ENCODE measurements around the gene CNTROB.

The CNTROB gene

DNA sequence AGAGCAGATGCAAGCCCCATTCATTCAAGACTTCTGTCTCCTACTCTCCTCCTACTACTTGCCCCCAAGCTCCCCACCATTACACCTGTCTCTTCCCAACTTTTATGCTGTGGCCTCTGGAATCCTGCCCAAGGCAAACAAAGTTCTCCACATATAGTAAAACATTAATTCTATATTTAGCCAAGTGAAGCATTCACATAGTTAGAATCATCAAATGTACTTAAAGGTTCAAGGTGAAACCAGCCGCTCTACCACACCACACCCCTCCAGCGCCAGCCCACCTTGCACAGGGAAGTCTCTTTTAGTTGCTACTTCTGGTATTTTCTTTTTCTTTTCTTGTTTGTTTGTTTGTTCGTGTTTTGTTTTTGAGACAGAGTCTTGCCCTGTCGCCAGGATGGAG is 45.0 kb downstream of the CNTROB start:
- no peak for DNase-seq (ENCODE audit: extremely low spot score)
- POLR2A ChIA-PET, result interaction anchor here (0.6 kb wide), 1 partner anchor 16 kb away, joined by 3 read pairs; no protein-coding TSS in a partner anchor
- TF ChIP-seq LEF1 (IDR thresholded peaks at IDR 0.05; ENCODE audit: borderline replicate concordance) (no peak), BHLHE40 (IDR thresholded peaks at IDR 0.05; ENCODE audit: borderline replicate concordance) (no peak), TARDBP (IDR thresholded peaks at IDR 0.05) (no peak)
- TF ChIP-seq, protein P1, sequence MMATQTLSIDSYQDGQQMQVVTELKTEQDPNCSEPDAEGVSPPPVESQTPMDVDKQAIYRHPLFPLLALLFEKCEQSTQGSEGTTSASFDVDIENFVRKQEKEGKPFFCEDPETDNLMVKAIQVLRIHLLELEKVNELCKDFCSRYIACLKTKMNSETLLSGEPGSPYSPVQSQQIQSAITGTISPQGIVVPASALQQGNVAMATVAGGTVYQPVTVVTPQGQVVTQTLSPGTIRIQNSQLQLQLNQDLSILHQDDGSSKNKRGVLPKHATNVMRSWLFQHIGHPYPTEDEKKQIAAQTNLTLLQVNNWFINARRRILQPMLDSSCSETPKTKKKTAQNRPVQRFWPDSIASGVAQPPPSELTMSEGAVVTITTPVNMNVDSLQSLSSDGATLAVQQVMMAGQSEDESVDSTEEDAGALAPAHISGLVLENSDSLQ (IDR thresholded peaks at IDR 0.05), result no peak
- CTCF ChIA-PET, result no interaction called here

DNA sequence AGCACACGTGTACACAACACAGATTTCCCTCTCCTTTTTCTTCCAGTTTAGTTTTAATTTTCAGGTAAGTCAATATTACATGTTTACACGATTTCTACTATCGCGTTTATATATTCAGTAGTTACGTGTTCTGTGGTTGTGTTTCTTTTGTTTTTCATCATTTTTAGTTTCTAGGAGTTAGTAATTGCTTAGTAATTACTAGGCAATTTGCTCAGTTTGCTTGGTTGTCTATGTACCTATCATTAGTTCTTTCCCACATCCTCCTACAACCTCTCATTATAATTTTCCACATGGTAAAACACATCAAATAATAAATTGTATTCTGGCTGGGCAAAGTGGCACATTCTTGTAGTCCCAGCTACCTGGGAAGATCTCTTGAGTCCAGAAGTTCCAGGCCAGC is 45.8 kb downstream of the CNTROB start:
- no peak for DNase-seq (ENCODE audit: extremely low spot score)
- no peak for TF ChIP-seq NFRKB (IDR thresholded peaks at IDR 0.05)
- TF ChIP-seq ZNF384 (IDR thresholded peaks at IDR 0.05), result no peak
- TF ChIP-seq SP1 (IDR thresholded peaks at IDR 0.05), result no peak
- TF ChIP-seq TARDBP (IDR thresholded peaks at IDR 0.05), result no peak
- no peak for TF ChIP-seq ELF4 (IDR thresholded peaks at IDR 0.05)
- no peak for TF ChIP-seq FOXM1 (IDR thresholded peaks at IDR 0.05; ENCODE audit: borderline replicate concordance)
- TF ChIP-seq LEF1 (IDR thresholded peaks at IDR 0.05; ENCODE audit: borderline replicate concordance), result no peak
- TF ChIP-seq, protein P1 (IDR thresholded peaks at IDR 0.05), result no peak
- no peak for TF ChIP-seq L3MBTL2 (conservative IDR thresholded peaks at IDR 0.05)
- no peak for TF ChIP-seq HDGF (IDR thresholded peaks at IDR 0.05; ENCODE audit: borderline replicate concordance)
- TF ChIP-seq ARNT (IDR thresholded peaks at IDR 0.05), result no peak
- TF ChIP-seq SUZ12 (IDR thresholded peaks at IDR 0.05), result no peak
- ChIA-PET CTCF (no interaction called here), POLR2A (no interaction called here)

DNA sequence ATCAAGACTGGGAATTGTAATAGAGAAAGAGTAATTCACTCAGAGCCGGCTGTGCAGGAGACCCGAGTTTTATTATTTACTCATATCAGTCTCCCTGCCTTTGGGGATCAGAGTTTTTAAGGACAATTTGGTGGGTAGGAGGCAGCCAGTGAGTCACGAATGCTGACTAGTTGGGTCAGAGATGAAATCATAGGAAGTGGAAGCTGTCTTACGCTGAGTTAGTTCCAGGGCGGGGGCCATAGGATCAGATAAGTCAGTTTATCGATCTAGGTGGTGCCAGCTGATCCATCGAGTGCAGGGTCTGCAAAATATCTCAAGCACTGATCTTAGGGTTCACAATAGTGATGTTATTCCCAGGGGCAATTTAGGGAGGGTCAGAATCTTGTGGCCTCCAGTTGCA is 50.2 kb downstream of the CNTROB start:
- POLR2A ChIA-PET, result interaction anchor here (0.9 kb wide), 1 partner anchor 66 kb away, joined by 4 read pairs; the partner anchor contains the start of gene RNF227
- CTCF ChIA-PET, result interaction anchor here (1.1 kb wide), 1 partner anchor 65 kb away, joined by 3 read pairs; no protein-coding TSS in a partner anchor
- no peak for DNase-seq (ENCODE audit: extremely low spot score)
- TF ChIP-seq, protein P1 (IDR thresholded peaks at IDR 0.05), result no peak

DNA sequence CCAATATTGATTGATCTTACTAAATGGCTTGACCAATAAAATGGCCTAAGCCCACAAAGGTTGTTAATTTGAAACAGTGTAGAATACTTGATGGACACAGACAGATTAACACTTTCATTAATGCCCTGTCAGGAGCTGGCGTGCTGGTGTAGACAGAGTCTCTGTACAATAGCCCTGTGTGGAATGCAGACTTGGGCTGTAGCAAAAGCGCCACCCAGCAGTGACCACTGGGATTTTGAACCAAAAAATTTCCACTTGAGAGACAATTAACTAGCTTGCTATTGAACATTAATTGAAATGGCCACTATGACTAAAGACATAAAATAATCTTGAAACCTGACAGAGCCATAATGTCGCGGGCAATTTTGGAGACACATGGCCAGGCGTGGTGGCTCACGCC is 50.7 kb downstream of the CNTROB start:
- CTCF ChIA-PET, result interaction anchor here (1.1 to 1.6 kb wide), 3 partner anchors 10 to 125 kb away, joined by 3 to 4 read pairs (median 3); partner anchors contain the start of gene NAA38

DNA sequence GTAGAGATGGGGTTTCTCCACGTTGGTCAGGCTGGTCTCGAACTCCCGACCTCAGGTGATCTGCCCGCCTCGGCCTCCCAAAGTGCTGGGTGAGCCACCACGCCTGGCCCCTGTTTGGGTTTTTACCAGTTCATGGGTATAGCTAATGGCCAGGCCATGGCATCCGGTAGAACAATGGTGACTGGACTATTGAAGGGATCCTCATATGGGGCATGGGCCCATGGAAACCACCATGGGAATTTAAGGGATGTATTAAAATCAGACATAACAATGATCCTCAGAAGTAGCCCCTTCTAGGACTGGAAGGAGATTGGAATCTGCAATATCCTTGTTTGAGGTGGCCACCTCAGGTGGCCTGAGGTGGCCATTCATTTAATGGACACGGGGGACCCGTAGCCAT is 52.9 kb downstream of the CNTROB start:
- TF ChIP-seq SP1 (IDR thresholded peaks at IDR 0.05) (no peak), LEF1 (IDR thresholded peaks at IDR 0.05; ENCODE audit: borderline replicate concordance) (no peak), L3MBTL2 (conservative IDR thresholded peaks at IDR 0.05) (no peak), CTBP1 (IDR thresholded peaks at IDR 0.05; ENCODE audit: borderline replicate concordance) (no peak), FOXM1 (IDR thresholded peaks at IDR 0.05; ENCODE audit: borderline replicate concordance) (no peak), FOXK2 (IDR thresholded peaks at IDR 0.05) (no peak), BHLHE40 (IDR thresholded peaks at IDR 0.05; ENCODE audit: borderline replicate concordance) (no peak), ZNF384 (IDR thresholded peaks at IDR 0.05) (no peak)
- ChIA-PET POLR2A (interaction anchor here (0.9 to 2.7 kb wide), 4 partner anchors 52 to 128 kb away, joined by 3 to 12 read pairs (median 6); partner anchors contain the start of genes NAA38 and RNF227), CTCF (no interaction called here)

More for the DNA sequence above, 50.7 kb downstream of the CNTROB start:
- no peak for DNase-seq (ENCODE audit: extremely low spot score)
- POLR2A ChIA-PET, result interaction anchor here (0.9 to 1.2 kb wide), 3 partner anchors 51 to 79 kb away, joined by 3 to 5 read pairs (median 4); partner anchors contain the start of genes CNTROB, RNF227 and TRAPPC1
- TF ChIP-seq LEF1 (IDR thresholded peaks at IDR 0.05; ENCODE audit: borderline replicate concordance) (no peak), ZNF384 (IDR thresholded peaks at IDR 0.05) (no peak), SP1 (IDR thresholded peaks at IDR 0.05) (no peak), FOXK2 (IDR thresholded peaks at IDR 0.05) (no peak), L3MBTL2 (conservative IDR thresholded peaks at IDR 0.05) (no peak), TARDBP (IDR thresholded peaks at IDR 0.05) (no peak), FOXA1 (IDR thresholded peaks at IDR 0.05) (no peak), SUZ12 (IDR thresholded peaks at IDR 0.05) (no peak), NFRKB (IDR thresholded peaks at IDR 0.05) (no peak), CTBP1 (IDR thresholded peaks at IDR 0.05; ENCODE audit: borderline replicate concordance) (no peak), FOXM1 (IDR thresholded peaks at IDR 0.05; ENCODE audit: borderline replicate concordance) (no peak), BHLHE40 (IDR thresholded peaks at IDR 0.05; ENCODE audit: borderline replicate concordance) (no peak), HDGF (IDR thresholded peaks at IDR 0.05; ENCODE audit: borderline replicate concordance) (no peak), ELF4 (IDR thresholded peaks at IDR 0.05) (no peak), ARNT (IDR thresholded peaks at IDR 0.05) (no peak)
- TF ChIP-seq, protein P1 (IDR thresholded peaks at IDR 0.05), result no peak

More for the DNA sequence above, 52.9 kb downstream of the CNTROB start:
- no peak for DNase-seq (ENCODE audit: extremely low spot score)

All from HEK293T (cell line).